OCI-LY7 (cell line): ENCODE data around the gene PLA2G4E. TPM values are rescaled to one million over a fixed set of nuclear protein-coding genes. Genes with fewer than 3 reads are reported as not detected.

Source experiments
- BruUV-seq: library from RNA; stranded (reverse); fragments of 400-500 nt; replicated peaks from 2 replicates; lab custom pipeline; 2021; lab: Mats Ljungman, UMichigan
- CTCF ChIA-PET: fragments of 300-600 bp; sonication (Branson Sonifier 250); formaldehyde crosslinking; loops from one replicate; lab custom pipeline; 2022; ENCODE audit warnings: antibody characterized with exemption; ENCODE audit not compliant: unreplicated experiment; lab: Charles Lee
- POLR2A ChIA-PET: fragments of 300-600 bp; sonication (Branson Sonifier 250); formaldehyde crosslinking; loops from one replicate; lab custom pipeline; 2022; ENCODE audit warnings: antibody characterized with exemption; lab: Charles Lee
- DNase-seq: peaks from one replicate; pipeline ENCODE4 v3.0.0-alpha.2; 2015; ENCODE audit warnings: low spot score
- H2AFZ ChIP-seq: fragments of 200-600 bp; sonication (generic), shearing (Covaris generic); 2 replicates; pipeline ENCODE4 v1.6.1; 2014; ENCODE audit warnings: mild to moderate bottlenecking, antibody characterized with exemption, low read length, moderate library complexity
- H3K27ac ChIP-seq: fragments of 200-600 bp; sonication (generic); 2 replicates; pipeline ENCODE4 v1.5.1; 2014; ENCODE audit warnings: mixed run types, low read depth, mild to moderate bottlenecking, moderate library complexity, low read length, inconsistent platforms; ENCODE audit not compliant: poor library complexity, severe bottlenecking
- H3K36me3 ChIP-seq: fragments of 200-600 bp; sonication (generic); 2 replicates; pipeline ENCODE4 v1.6.1; 2014; ENCODE audit warnings: mild to moderate bottlenecking, antibody characterized with exemption, low read length, moderate library complexity, mixed read lengths; ENCODE audit not compliant: insufficient read depth
- H3K4me1 ChIP-seq: fragments of 200-600 bp; sonication (generic); 2 replicates; pipeline ENCODE4 v1.5.1; 2014; ENCODE audit warnings: mild to moderate bottlenecking, low read length; ENCODE audit not compliant: insufficient read depth, poor library complexity, severe bottlenecking
- H3K4me2 ChIP-seq: fragments of 200-600 bp; sonication (generic); 2 replicates; pipeline ENCODE4 v1.6.1; 2014; ENCODE audit warnings: mild to moderate bottlenecking, low read length
- H3K4me3 ChIP-seq: fragments of 200-600 bp; sonication (generic); 2 replicates; pipeline ENCODE4 v1.5.1; 2014; ENCODE audit warnings: mild to moderate bottlenecking, low read depth, low read length; ENCODE audit not compliant: poor library complexity, severe bottlenecking
- H3K79me2 ChIP-seq: fragments of 200-600 bp; sonication (generic); 2 replicates; pipeline ENCODE4 v1.6.1; 2016; ENCODE audit warnings: low read depth, mild to moderate bottlenecking, low read length, moderate library complexity, mixed read lengths; ENCODE audit not compliant: insufficient read depth
- H3K9me2 ChIP-seq: fragments of 200-600 bp; sonication (generic); 2 replicates; pipeline ENCODE4 v1.6.1; 2016; ENCODE audit warnings: mild to moderate bottlenecking, low read length, mixed read lengths; ENCODE audit not compliant: insufficient read depth
- H3K9me3 ChIP-seq: fragments of 200-600 bp; sonication (generic); 2 replicates; pipeline ENCODE4 v1.6.1; 2014; ENCODE audit warnings: mild to moderate bottlenecking, mixed run types, low read length, mixed read lengths
- H4K20me1 ChIP-seq: fragments of 200-600 bp; sonication (generic); 2 replicates; pipeline ENCODE4 v1.6.1; 2014; ENCODE audit warnings: mild to moderate bottlenecking, antibody characterized with exemption, low read length, moderate library complexity, mixed read lengths; ENCODE audit not compliant: insufficient read depth
- CTCF ChIP-seq: fragments of 200-600 bp; sonication (generic); conservative IDR thresholded peaks from 2 replicates; pipeline ENCODE4 v1.5.1; 2014; ENCODE audit warnings: mild to moderate bottlenecking, antibody characterized with exemption, low read length, moderate library complexity, mixed read lengths
- EZH2phosphoT487 ChIP-seq: fragments of 200-600 bp; sonication (generic); IDR thresholded peaks from 2 replicates; pipeline ENCODE4 v1.6.1; 2018; ENCODE audit warnings: low read depth, borderline replicate concordance, mild to moderate bottlenecking, mixed run types, antibody characterized with exemption, low read length, moderate library complexity, mixed read lengths
- intact Hi-C: fragments of 100-400 bp; cut with micrococcal nuclease; formaldehyde crosslinking; loops from one replicate; pipeline ENCODE4 v1.10.0; 2022; ENCODE audit not compliant: unreplicated experiment
- total RNA-seq, 2 experiments: library from RNA; depleted of rRNA in 1 of 2; stranded (reverse); fragments of >200 nt in 1 of 2; shearing (Covaris generic) in 1 of 2; gene quantifications; 2 replicates each; pipeline ENCODE4 v1.2.3, GENCODE V29; 2014 to 2022

The PLA2G4E gene
- total RNA-seq, 2 experiments from 2014 or later, result not detected

- intact Hi-C loops, result loop anchor here (1.0 kb wide), 3 partner anchors 70 to 148 kb away; no protein-coding TSS in a partner anchor
Measured at GRCh38 chr15:41988896-41989572, 31.8 kb downstream of the PLA2G4E start.

GRCh38 chr15:41987925-41988275, 32.9 kb downstream of the PLA2G4E start:
- no peak for TF ChIP-seq EZH2phosphoT487
- TF ChIP-seq CTCF, result no peak
- Histone ChIP-seq H3K9me2 (no peaks in the 10 kb centered on the region), H3K4me2 (no peak overlapping the region), H3K79me2 (no peaks in the 10 kb centered on the region), H3K36me3 (no peaks in the 10 kb centered on the region), H2AFZ (no peak overlapping the region), H3K27ac (no peak overlapping the region), H3K4me3 (no peak overlapping the region), H3K4me1 (no peaks in the 10 kb centered on the region), H3K9me3 (no peaks in the 10 kb centered on the region), H4K20me1 (no peaks in the 10 kb centered on the region)
- CTCF ChIA-PET, result no interaction called here
- no peak for DNase-seq
- BruUV-seq, result no TSS peak
- intact Hi-C loops, result no loop called here
- POLR2A ChIA-PET, result interaction anchor here (0.6 kb wide), 1 partner anchor 110 kb away, joined by 3 read pairs; no protein-coding TSS in a partner anchor

More at GRCh38 chr15:41988896-41989572, 31.8 kb downstream of the PLA2G4E start:
- Histone ChIP-seq H3K4me2 (no peak overlapping the region), H3K9me3 (no peaks in the 10 kb centered on the region), H3K4me3 (no peak overlapping the region), H3K9me2 (no peaks in the 10 kb centered on the region), H4K20me1 (no peaks in the 10 kb centered on the region), H3K79me2 (no peaks in the 10 kb centered on the region), H3K4me1 (no peaks in the 10 kb centered on the region), H2AFZ (no peak overlapping the region), H3K27ac (no peak overlapping the region), H3K36me3 (no peaks in the 10 kb centered on the region)
- BruUV-seq, result no TSS peak
- DNase-seq, result no peak
- CTCF ChIA-PET, result interaction anchor here (1.0 to 1.6 kb wide), 2 partner anchors 68 to 71 kb away, joined by 3 to 4 read pairs; no protein-coding TSS in a partner anchor
- POLR2A ChIA-PET, result interaction anchor here (0.5 to 1.5 kb wide), 2 partner anchors 16 to 412 kb away, joined by 3 read pairs; partner anchors contain the start of gene EHD4
- TF ChIP-seq EZH2phosphoT487 (no peak), CTCF (no peak)
